HG03159 (cell line): ENCODE measurements around the gene NTN4.
"Not testable (repeated sequence)": the region's sequence is repeated elsewhere in the genome, so short reads cannot be mapped to it uniquely, and the experiment has no call there.

Experiments used
- ATAC-seq: cut with Tn5 transposase; IDR thresholded peaks from one replicate; pipeline ENCODE4 v1.9.1; 2021; ENCODE audit warnings: mild to moderate bottlenecking, moderate library complexity; ENCODE audit not compliant: unreplicated experiment

Gene NTN4

DNA sequence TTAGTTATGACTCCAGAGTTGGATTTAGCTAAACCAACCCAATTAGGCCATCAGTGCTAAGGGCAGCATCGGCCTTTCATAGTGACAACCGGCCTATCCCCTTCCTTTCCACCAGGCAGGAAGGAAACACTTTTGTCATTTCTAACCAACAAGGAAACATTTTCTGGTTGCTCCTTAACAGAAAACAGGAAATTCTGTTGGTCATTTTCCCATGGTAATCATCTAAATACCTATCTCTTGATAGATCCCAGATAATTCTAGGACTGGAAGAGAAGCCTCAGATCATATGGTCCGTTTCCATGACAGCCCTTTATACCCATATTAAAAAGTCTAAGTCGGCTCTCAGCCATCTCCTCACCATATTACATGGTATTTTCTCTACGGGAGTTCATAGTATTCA is 160.1 kb downstream of the NTN4 start:
- ATAC-seq, result no peak

DNA sequence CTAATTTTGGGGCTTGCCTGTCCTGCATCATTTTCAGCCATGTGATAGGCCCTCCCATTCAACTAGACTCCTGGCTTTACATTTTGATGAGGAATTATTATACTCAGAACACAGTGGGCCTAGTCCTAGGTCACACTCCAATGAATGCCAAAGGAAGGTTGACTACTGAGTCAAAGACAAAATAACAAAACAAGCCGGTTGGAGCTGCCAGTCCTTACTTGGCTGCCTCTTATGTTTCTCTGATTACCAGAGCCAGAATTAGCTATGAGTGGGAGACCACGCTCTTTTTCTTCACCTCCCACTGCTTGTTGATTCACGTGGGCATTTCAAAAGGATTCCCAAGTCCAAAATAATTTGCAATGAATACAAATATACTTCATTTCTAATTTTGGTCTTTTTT is 161.2 kb downstream of the NTN4 start:
- ATAC-seq, result no peak

DNA sequence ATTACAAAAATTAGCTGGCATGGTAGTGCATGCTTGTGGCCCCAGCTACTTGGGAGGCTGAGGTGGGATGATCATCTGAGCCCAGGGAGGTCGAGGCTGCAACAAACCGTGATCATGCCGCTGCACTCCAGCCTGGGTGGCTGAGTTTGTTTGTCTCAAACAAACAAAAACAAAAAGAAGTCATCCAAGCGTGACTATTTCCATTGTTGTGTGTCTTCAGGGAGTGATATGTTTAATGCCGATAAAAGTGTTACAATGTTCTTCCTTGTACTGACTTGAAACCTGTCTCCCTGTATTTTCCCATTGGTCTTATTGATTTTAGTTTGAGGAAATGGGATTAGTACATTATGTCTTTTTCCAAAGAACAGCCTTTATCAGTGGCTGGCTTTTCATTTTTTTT is 163.7 kb downstream of the NTN4 start:
- no peak for ATAC-seq

DNA sequence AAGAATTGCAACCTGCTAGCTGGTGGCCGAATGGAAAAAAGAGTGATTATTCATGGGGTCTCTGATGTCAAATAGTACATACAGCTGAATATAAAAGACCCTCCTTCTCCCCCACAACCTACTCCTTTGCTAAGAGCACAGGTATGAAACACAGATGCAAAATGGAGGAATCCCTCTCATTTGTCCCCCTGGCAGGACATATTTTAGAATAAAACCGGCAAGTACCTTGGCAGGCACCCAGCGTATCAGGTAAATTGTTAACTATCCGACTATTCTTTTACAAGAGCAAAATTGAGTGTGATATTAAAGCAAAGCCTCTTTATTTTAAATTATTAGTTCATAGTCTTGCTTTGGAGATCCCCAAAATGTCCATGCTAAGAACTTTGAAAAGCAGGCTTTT is 165.6 kb downstream of the NTN4 start:
- ATAC-seq, result no peak

- no peak for ATAC-seq
Measured at GRCh38 chr12:95624589-95624988, 166.0 kb downstream of the NTN4 start.

- ATAC-seq, result no peak
Measured at GRCh38 chr12:95623554-95624170, 166.9 kb downstream of the NTN4 start.

DNA sequence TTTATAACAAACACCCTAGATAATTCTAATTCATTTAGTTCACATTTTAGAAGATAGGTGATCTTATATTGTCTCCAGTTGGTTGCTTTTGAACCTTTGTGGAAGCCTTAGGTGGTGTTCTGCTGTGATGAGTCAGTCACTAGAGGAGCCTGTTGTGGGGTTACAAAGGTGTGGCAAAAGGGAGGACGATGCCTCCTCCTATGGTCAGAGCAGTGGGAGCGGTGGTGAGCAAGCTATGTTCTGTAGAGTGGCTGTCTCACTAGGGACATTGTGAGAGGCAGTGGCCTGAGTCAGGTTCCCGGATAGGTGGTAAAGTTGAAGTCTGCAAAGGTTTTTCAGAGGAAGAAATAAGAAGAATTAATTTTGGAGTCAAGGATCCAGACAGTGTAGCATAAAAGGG is 167.7 kb downstream of the NTN4 start:
- no peak for ATAC-seq

DNA sequence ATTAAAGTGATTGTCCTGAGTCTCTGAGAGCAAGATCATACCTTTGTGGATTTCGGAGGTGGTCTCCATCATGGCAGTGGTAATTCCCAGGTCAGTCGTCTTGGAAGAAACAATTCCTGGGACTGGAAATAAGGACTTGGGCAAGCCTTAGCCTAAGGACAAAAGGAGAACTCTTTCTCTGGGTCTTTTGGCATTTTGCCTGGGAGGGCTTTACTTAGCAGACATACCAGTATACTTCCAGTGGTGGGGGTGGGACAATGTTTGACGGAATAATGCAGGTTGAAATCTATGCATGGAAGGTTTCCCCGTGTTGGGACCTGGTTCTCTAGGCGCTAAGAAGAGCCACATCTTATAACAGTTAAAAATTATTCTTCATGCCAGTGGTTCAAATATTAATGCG is 168.8 kb downstream of the NTN4 start:
- no peak for ATAC-seq

DNA sequence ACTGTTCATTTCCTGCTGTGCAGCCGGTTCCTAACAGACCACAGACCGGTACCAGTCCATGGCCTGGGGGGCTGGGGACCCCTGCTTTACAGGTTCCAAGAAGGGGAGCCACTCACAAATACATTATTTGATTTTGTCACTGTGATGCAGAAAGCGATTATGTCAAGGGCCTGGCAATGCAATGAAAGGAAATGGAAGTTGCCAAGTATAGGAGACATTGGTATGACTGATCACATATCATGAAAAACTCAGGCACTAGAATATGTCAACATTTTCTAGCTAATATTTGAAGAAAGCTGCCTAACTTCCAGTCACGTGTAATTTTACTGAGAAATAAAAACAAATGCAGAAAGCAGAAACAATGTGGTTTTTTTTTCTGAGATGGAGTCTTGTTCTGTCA is 170.4 kb downstream of the NTN4 start:
- ATAC-seq, result no peak

DNA sequence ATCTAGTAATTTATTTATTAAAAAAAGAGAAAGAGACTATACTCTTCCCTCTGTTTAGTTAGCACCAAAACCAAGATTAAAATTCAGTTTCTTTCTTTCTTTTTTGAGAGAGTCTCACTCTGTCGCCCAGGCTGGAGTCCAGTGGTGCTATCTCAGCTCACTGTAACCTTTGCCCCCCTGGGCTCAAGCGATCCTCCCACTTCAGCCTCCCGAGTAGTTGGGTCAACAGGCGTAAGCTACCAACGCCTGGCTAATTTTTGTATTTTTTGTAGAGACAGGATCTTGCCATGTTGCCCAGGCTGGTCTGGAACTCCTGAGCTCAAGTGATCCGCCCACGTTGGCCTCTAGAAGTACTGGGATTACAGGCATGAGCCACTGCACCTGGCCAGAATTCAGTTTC is 174.1 kb downstream of the NTN4 start:
- ATAC-seq, result not testable (repeated sequence)

DNA sequence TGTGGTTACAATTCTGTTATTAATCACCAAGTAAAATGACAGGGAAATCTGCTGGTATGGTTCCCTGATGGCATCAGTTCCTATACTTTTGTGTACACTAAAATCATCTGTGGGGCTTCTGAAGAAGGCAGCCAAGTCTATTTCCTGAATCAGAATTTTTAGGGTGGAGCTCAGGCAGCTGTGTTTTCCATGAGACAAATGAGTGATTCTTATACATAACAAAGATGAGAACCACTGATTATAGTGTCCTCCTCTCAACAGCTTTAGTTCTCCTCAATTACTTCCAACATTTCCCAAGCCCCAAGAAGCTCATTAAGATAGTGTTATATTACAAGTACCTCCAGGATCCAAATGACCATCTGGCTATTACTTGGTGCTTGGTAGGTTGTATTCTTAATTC is 174.8 kb downstream of the NTN4 start:
- ATAC-seq, result no peak

DNA sequence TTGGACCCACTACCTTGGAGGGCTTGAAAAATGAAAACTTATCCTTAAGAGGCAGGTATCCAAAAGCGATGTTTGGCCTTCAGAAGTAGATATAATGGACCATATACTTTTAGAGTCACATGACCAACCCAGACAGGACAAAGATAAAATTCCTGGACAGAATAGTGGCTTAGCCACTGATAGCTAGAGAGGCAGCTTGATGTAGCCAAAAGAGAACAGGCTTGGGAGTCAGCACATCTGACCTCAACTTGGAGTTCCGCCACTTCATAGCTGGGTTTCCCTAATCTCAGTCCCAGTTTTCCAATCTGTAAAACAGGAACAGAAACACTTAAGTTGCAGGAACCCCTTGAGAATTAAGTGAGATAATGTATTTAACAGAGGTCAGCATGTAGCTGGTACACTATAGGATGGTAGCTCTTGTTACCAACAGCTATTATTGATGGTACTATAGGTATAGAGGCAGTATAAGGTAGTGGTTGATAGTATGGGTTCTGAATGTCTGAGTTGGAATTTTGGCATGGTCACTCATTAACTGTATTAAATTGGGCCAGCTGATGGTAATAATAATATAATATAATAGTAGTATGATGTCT is 176.1 kb downstream of the NTN4 start:
- ATAC-seq, result no peak

DNA sequence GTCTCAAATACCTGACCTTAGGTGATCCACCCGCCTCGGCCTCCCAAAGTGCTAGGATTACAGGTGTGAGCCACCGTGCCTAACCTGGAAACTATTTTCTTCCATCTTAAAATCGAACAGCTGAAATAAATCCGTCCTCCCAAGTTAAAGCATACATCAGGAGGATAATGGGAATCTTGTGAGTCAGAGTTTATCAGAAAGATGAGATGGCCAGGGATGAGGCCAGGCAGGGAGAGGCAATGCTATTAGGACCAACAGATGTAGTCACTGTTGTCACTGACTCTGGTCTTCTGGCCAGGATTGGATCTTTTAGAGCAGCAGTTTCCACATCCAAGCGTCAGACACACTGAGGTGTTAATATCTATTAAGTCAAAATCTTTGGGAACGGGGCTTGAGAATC is 177.5 kb downstream of the NTN4 start:
- no peak for ATAC-seq

DNA sequence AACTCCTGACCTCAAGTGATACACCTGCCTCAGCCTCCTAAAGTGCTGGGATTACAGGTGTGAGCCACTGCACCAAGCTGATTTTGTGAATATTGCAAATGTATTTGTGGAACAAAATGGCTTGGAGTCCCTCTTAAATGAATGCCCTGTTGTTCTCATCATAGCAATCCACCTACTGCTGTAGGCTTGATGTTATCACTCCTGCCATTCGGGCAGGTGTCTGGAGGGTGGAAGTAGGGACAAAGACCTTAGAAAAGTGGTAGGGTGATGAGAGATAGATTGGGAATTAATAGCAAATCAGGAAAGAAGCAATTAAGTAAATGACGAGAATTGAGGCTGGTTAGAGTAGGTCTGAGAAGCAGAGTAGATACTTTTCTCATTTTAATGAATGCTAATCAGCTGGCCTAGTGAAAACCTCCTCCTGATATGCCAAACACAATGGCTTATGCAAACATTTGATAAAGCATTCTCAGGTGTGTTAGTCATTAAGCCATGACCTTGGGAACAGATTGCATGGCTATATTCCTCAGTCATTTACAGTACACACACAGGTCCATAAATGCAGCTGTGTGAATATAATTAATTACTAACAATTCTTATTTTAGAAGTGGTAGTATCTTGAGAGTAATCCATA is 178.8 kb downstream of the NTN4 start:
- ATAC-seq, result no peak

- no peak for ATAC-seq
Measured at GRCh38 chr12:95608252-95609033, 182.1 kb downstream of the NTN4 start.
